DLD1 (cell line): ENCODE measurements around the gene ABCA1.
"Not testable (repeated sequence)": the region's sequence is repeated elsewhere in the genome, so short reads cannot be mapped to it uniquely, and the experiment has no call there.

Experiments used
- in situ Hi-C: cut with HindIII; loops from 2 replicates; pipeline ENCODE4 v1.10.0; 2017; ENCODE audit warnings: low sequenced_read_pairs

Gene ABCA1, protein sequence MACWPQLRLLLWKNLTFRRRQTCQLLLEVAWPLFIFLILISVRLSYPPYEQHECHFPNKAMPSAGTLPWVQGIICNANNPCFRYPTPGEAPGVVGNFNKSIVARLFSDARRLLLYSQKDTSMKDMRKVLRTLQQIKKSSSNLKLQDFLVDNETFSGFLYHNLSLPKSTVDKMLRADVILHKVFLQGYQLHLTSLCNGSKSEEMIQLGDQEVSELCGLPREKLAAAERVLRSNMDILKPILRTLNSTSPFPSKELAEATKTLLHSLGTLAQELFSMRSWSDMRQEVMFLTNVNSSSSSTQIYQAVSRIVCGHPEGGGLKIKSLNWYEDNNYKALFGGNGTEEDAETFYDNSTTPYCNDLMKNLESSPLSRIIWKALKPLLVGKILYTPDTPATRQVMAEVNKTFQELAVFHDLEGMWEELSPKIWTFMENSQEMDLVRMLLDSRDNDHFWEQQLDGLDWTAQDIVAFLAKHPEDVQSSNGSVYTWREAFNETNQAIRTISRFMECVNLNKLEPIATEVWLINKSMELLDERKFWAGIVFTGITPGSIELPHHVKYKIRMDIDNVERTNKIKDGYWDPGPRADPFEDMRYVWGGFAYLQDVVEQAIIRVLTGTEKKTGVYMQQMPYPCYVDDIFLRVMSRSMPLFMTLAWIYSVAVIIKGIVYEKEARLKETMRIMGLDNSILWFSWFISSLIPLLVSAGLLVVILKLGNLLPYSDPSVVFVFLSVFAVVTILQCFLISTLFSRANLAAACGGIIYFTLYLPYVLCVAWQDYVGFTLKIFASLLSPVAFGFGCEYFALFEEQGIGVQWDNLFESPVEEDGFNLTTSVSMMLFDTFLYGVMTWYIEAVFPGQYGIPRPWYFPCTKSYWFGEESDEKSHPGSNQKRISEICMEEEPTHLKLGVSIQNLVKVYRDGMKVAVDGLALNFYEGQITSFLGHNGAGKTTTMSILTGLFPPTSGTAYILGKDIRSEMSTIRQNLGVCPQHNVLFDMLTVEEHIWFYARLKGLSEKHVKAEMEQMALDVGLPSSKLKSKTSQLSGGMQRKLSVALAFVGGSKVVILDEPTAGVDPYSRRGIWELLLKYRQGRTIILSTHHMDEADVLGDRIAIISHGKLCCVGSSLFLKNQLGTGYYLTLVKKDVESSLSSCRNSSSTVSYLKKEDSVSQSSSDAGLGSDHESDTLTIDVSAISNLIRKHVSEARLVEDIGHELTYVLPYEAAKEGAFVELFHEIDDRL (N-terminal part only)

DNA sequence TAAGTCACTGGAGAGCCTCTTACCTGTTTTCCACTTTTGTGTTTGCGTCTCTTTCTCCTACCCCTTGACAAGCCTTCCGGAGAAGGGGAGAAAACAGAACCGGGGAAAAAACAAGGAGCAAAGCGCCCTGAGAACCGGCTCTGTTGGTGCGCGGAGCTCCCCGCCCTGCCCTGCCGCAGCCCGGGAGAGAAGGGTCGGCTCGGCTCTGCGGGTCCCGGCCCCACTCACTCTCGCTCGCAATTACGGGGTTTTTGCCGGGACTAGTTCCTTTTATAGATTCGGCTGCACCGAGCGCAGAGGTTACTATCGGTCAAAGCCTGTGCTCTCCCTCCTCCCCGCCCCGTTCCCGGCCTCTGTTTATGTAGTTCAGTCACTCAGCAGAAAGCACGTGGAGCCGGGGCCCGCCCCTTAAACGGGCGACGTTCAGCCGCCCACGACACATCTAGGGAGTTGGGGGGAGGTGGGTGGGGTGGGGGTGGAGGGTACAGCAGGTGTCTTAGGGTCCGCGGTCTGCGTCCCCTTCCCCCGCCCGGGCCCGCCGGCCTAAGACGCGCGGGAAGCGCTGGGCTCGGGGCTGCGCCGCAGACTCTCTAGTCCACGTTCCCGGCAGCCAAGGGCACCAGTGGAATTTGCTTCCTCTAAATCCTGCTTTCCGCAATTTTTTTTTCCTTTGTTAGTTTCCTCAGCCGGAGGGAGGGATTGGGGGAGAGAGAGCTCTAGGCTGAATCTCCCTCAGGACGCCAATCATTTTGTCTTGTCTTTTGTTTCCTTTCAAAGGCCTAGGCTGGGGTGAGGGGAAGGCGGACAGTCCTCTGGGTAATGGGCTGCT lies at the start of gene ABCA1:
Gene ABCA1 (minus strand): TSS at position 244 of the 829 bp plus-strand sequence. CDS start 24,476 bp downstream, outside the sequence.
- in situ Hi-C loops = no loop called here

DNA sequence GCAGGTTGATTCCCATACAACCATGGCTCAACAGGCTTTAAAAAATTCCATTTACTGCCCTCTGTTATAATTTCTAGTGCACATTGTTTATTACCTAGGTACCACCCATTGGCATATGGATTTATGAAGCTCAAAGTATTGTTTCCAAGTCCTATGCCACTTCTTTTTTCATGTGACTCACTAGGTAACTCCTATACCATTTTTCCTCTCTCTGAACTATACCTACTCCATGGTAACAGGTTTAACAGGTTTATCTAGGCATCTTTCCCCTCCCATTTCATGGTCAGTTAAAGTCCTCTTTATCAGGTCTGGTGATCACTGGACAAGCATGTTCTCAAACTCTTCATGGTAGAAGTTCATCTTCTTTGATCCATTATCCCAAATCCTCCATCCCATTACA lies 49.6 kb upstream of the ABCA1 start:
- in situ Hi-C loops = no loop called here

DNA sequence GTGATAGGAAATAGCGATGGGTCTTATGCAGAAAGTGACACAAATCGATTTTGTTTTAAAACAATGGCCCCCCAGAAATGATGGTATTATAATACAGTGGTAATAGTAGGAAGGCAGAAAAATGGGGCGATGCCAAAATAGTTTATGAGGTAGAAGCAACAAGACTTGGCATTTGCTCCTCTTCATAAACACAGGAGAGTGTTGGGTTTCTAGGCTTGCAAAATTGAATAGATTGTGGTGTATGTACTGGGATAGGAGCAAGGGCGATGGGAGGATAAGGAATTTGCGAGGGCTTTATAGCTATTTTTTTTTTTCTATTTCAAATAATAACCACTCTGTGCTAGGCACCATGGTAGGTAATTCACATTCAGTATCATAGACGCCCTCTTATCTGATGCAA lies 49.2 kb upstream of the ABCA1 start:
- in situ Hi-C loops = no loop called here

DNA sequence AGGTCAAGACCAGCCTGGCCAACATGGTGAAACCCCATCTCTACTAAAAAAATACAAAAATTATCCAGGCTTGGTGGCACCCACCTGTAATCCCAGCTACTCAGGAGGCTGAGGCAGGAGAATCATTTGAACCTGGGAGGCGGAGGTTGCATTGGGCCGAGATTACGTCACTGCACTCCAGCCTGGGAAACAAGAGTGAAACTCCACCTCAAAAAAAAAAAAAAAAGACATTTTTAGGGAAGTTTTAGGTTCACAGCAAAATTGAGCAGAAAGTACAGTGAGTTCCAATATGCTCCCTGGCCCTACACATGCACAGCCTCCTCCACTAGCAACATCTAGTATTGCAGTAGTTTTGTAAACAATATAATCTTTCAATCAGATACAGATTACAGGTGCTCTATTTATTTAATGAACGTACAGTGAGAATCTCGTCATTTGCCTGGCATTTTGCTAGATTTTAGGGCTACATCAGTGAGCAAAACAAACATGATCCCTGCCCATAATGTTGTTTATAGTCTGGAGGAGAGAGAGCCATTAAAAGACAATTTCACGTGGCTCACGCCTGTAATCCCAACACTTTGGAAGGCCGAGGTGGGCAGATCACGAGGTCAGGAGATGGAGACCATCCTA lies 48.1 kb upstream of the ABCA1 start:
- in situ Hi-C loops = not testable (repeated sequence)

DNA sequence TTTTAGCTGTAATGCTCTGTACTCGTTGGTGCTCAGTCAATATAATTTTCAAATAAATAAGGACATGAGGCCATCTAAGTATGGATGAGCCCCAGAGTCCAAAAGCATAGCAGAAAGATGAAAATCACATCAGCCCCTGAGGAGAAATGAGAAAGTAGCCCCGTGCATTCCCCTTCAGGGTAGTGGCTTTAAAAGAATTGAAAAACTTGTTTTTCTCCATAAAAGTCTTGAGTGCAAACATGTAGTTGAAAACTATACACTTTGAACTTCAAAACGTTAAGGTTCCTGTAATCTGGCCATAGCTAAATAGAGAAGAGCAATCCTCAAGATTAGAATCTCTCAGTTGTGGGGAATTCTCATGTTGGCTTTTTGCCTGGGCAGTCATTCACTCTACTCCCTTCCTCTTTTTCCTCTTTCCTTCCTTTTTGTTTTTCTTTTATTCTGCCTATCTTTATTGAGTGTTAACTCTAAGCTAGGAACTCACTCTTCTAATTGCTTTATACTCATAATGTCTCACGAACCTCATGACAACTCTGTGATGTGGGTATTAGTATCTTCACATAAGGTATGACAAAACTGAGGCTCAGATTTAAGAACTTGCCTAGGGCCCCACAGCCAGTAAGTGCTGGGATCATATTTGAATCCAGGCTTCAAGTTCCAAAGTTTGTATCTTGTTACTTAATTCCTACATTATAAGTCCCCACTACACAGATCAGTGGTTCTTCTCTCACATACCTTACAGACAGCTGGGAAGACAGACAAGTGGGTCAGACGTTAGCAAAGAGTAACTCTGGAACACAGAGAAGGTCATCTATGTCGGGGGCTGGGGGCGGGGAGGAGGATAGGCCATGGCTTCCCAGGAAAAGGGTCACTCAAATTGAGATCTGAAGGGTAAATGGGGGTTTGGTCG lies 46.4 kb upstream of the ABCA1 start:
- in situ Hi-C loops = no loop called here

DNA sequence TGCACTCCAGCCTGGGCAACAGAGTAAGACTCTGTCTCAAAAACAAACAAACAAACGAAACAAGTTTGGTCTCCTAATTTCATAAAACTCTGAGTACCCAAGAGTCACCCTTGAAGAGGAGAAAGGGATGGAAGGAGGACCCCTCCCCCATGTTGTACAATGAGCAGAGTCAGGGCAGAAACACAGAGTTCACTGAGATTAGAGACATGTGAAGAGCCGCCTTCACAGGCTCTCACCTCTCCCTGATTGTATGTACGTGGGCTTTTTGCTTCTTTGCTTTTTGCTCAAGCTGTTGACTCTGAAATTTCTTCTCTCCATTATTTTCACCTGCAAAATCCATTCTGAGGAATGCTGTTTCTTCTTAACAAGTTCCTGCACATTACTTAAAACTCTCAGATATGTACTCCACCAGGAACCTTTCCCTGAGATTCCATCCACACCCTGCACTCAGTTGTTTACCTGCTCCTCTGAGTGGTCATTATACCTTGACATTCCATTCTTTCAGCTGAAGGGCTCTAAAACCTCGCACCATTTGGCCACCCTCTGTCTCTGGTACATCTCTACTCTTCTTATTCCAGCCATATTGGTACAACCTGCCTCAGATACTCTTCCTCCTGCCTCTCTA lies 44.4 kb upstream of the ABCA1 start:
- in situ Hi-C loops = no loop called here

DNA sequence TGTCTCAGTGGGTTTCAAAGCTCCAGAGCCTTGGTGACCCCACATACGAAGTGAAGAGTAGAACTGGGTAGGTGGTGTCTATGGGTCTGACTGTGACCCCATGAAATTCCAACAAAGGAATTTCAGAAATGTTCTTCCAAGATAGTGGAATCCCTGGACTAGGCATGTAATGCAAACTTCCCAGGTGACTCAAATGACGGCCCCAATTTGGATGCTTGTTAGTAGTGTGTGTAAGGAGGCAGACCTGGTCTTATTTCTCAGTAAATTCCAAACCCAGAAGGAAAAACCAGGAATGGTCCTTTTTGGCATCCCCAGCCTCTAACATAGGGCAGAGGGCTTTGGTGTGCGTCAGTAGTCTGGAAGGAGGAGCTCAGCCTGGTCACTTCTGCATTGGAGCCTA lies 43.6 kb upstream of the ABCA1 start:
- in situ Hi-C loops = no loop called here

DNA sequence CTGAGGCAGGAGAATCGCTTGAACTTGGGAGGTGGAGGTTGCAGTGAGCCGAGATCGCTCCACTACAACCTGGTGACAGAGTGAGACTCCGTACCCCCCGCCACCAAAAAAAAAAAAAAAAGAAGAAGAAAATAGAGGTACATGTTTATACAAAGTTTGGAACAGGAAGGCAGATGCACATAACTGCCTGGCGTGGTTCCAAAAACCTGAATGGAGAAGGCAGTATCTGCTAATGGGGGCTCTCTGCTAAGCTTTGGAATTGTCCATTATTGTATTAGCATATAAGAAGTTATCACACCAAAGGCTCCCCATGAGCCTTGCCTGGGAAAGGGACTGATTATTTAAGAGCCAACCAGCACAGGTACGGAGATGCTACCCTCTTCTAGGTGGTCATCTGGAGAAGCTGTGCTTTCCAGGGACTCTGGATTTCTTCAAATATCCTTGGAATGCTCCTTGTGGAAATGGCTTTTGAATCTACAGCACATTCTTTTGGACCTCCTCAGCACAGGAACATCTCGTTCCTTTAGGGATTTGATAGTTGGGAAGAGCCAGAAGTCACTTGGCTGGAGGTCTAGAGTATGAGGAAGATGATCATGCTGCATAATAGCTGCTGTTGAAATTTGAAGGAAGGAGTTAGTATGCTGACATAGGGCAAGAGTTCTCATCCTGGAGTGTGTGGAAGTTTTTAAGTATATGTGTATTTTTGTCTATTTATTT lies 42.5 kb upstream of the ABCA1 start:
- in situ Hi-C loops = no loop called here

DNA sequence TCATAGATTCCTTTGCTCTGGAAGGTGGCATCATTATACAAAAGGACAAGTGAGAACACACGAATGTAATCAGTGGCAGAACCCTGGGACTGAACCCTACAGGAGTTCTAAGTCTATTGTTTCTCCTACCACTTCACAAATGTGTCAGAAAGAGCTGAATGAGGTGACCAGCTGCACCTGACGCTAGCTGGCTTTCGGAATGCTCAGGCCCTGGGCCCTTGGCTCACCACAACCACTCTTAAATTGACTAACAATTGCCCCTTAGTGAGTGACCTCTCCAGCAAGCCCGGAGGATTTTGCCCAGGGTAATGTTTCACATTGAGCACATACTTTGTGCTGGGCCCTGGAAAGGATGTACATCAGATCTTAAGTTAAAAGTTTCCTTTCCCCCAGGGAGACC lies 41.2 kb upstream of the ABCA1 start:
- in situ Hi-C loops = no loop called here

DNA sequence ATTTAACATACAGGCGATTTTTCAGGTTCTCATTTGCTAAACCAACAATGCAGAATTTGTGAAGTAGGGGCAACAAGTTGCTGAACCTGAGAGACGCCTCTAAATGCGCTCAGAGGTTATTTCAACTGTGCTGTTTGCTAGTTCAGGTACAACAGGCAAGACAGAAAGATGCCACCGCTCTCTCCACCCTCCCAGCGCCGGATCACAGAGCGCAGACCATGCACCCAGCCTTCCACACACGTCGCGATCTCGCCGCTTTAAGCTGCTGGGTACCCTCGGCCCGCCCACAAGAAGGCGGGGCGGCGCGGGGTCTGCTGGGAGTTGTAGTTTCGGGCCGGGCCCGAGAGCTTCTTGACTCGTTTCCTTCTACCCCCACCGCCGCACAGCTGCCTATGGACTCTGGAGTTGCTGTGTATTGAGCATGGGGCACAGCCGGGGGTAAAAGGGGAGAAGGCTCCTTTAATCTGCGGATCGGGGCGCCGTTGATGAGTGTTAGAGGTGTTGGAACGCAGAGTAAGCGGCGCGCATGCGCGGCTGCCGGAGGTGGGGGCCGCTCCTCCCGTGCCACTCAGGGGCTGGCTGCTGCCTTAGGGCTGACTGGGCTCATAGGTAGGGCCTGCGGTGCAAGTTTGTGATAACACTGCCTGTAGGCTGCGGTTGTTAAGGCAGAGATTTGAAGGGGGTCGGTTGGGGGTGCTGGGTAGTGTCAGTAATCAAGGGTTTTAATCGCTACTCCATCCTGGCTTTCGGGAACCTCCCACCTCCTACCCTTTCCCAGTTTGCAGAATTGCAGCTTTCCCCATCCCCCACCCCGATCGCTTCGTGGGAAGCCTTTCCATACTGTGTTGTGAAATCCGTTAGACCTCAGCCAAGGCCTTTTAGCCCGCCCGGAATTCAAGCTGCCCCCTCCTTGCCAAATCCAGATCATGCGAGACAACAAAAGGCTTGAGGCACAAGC lies 40.3 kb upstream of the ABCA1 start:
- in situ Hi-C loops = no loop called here

DNA sequence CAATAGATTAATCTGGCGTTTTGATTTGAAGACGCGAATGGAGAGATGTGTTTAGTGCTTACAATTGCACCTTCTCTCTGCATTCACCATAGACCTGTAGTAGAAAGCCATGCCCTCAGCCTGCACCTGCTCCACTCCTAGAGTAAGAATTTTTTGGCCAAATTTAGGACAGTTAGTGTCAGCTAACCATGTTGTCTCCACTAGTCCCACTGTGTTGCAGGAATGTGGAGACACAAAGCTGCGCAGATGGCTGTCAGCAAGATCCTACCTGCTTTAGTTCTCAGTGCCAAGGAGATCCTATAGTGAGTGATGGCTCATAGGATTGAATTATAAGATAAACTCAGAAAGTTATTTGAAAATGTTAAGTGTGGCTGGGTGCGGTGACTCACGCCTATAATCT lies 35.1 kb upstream of the ABCA1 start:
- in situ Hi-C loops = no loop called here

DNA sequence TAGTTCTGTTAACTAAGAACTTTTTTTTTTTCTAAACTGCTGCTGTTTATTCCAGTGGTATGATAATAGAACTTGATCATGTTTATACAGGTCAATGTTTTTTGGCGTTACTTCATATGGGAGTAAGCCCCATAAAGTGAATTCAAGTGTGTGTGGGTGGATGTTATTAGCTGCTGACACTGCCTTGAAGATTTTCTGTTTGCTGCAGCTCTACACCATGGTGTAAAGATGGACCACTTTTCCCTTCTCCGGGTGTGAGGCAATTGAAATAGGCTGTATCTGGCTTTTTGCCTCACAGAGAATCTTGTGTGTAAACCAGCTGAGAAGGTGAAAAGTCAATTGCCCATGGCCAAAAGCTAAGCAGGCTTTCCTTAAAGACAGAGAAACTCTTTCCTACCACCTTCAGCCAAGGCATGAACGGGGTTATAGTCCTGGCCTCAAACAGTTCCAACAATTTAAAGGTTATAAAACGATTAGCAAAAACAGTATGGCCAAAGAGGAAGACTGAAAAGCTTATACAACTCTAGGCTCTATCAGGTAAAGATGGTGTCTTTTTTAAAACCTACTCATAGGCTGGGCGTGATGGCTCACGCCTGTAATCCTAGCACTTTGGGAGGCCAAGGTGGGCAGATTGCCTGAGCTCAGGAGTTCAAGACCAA lies 33.9 kb upstream of the ABCA1 start:
- in situ Hi-C loops = no loop called here

DNA sequence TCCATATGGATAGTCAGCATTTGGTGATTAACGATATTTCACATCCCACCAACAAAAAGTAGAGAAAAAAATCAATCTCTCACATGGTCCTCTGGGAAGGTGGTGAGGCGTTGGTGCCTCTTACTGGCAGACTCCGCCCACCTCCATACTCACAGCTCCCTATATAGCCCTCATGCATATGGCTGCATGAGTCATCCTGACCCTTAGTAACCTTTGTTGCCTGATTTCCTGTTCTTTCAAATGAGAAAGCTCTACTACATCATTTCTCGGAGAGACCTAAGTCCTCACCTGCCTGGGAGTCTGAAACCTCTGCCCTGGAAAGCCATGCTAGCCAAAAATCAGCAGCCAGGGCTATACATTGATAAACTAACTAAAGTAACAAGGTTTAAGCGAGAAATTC lies 33.3 kb upstream of the ABCA1 start:
- in situ Hi-C loops = no loop called here

DNA sequence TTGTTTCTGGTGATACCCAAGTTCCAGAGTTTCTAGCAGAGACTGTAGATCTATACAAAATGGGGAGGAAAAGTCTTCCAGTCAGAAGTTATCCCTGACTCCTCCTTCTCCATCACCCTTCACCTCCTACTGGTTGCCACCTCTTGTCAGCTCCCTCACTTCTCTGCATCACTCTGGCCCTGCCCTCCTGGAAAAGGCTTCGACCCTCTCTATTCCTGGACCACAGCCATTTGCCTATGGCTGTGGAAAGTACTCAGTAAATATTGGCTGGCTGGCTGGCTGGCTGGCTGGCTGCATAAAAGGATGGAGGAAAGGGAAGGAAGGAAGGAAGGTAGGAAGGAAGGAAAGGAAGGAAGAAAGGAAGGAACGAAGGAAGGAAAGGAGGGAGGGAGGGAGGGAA lies 32.7 kb upstream of the ABCA1 start:
- in situ Hi-C loops = no loop called here

DNA sequence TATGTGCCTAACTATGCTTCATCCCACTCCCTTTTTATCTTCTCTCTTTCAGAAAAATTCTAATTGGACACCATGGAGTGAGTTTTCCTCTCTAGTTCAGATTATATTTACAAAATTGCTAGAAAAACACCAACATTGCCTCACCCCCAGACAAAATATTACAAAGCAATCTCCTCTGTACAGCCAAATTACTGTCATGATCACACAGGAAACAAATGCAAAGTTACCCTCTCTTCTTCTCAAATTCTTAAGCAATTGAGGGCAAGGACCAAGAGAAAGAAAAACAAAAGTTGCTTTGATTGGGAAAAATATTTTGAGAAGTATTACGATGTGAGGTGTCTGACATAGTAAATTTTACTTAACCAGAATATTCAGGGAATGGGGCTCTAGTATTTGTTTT lies 30.8 kb upstream of the ABCA1 start:
- in situ Hi-C loops = no loop called here

DNA sequence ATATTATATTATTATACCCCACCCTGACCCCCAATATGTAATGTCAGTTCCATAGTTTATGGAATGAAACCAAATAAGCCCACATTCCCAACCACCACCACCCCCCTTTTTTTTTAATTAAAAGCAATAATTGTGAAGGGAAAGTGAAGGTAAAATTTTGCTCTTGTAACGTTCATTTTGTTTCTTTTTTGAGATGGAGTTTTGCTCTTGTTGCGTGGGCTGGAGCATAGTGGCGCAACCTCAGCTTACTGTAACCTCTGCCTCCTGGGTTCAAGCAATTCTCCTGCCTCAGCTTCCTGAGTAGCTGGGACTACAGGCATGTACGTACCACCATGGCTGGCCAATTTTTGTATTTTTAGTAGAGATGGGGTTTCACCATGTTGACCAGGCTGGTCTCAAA lies 30.1 kb upstream of the ABCA1 start:
- in situ Hi-C loops = not testable (repeated sequence)
